SJSA1 (cell line): ENCODE measurements around the gene PNPLA7. TPM values are rescaled to one million over a fixed set of nuclear protein-coding genes. Genes with fewer than 3 reads are reported as not detected.

Experiments
- DNase-seq, 2 experiments: peaks; one replicate each; pipeline ENCODE4 v3.0.0-alpha.2; 2015 to 2020; ENCODE audit warnings: low spot score in 2 of 2, low read depth in 1 of 2
- H3K27ac ChIP-seq: fragments of 250-450 bp; sonication (Bioruptor Pico); 2 replicates; pipeline ENCODE4 v1.5.1; 2020; ENCODE audit warnings: mild to moderate bottlenecking, moderate library complexity
- H3K27me3 ChIP-seq: fragments of 250-450 bp; sonication (Bioruptor Pico); replicated peaks from 2 replicates; pipeline ENCODE4 v1.5.1; 2020; ENCODE audit warnings: mild to moderate bottlenecking, moderate library complexity
- H3K36me3 ChIP-seq: fragments of 250-450 bp; sonication (Bioruptor Pico); 2 replicates; pipeline ENCODE4 v1.5.1; 2020; ENCODE audit warnings: mild to moderate bottlenecking
- H3K4me1 ChIP-seq: fragments of 250-450 bp; sonication (Bioruptor Pico); replicated peaks from 2 replicates; pipeline ENCODE4 v1.6.1; 2021; ENCODE audit warnings: mild to moderate bottlenecking
- H3K4me3 ChIP-seq: fragments of 250-450 bp; sonication (Bioruptor Pico); 2 replicates; pipeline ENCODE4 v1.5.1; 2020; ENCODE audit warnings: mild to moderate bottlenecking
- H3K9me3 ChIP-seq: fragments of 250-450 bp; sonication (Bioruptor Pico); replicated peaks from 2 replicates; pipeline ENCODE4 v1.5.1; 2020; ENCODE audit warnings: mild to moderate bottlenecking
- total RNA-seq: library from RNA; depleted of rRNA; stranded (reverse); fragments of >200 nt; shearing (Covaris generic); gene quantifications from 2 replicates; pipeline ENCODE4 v1.2.3, GENCODE V29; 2014

The PNPLA7 gene
- total RNA-seq, 1 experiment from 2014 or later: 0.05 TPM

DNA sequence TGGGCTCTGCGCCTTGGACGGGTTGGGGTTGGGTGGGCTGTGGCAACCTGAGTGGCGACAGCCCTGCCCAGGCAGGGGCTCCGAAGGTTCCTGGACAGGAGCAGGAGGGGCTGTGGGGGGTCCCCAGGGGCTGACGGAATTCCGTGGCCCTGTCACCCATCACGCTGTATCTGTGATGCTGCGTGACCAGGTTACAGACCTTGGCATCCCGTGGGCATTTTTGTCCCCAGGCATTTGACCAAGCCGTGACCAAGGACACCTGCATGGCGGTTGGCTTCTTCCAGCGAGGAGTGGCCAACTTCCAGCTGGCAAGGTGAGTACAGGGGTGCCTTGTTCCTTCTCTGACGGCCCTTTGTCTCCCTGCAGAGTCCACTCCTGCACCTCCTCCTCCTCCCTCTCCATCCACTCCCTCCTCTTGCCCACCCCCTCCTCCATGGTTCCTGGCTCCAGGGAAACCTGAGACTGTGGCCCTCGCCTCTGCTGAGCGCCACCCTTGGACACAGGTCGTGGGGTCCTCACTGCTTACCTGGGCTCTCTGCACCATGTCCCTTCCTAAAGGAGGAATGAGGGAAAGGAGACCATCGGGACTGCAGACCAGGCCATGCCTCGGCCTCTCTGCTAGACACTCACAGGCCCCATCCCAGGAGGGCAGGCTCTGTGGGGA is 124.1 kb downstream of the PNPLA7 start:
- Histone ChIP-seq H3K27me3 (0 out of 2 replicates have a peak, but pooled peaks cover 3% of the 10 kb centered on the region), H3K9me3 (0 out of 2 replicates have a peak, but pooled peaks cover 3% of the 10 kb centered on the region), H3K36me3 (peaks cover 6% of the 10 kb centered on the region), H3K4me1 (peaks cover 14% of the 10 kb centered on the region), H3K27ac (no peak overlapping the region), H3K4me3 (no peak overlapping the region)
- no peak for DNase-seq

DNA sequence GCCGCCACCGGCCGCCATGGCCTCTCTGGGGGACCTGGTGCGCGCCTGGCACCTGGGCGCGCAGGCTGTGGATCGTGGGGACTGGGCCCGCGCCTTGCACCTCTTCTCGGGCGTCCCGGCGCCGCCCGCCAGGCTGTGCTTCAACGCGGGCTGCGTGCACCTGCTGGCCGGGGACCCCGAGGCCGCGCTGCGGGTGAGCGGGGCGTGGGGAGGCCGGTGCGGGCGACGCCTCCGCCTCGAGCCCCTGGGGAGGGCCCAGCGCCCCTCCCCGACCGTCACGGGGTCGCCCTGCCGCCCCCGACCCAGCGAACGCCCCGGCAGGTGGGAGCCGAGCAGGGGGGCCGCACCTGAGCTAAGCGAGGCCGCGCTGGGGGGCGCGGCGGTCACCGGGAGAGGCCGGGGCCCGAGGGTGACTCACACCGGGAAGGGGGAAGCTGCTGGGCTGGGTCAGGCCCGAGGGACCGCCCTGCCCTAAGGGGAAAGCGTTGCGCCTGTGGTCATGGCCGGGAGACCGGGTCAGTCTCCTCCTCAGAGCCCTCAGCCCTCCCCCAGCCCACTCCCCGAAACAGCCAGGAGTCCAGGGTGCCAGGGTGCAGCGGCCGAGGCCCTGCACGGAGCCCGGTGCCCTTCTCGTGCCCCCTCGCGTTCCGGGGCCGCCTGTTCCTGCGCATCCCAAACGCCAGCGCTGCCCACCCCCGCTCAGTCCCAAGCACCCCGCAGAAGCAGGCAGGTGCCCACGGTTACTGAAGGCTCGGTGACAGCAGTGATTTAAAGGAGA is 126.5 kb downstream of the PNPLA7 start:
- peaks cover 14% of the 10 kb centered on the region for H3K4me1 ChIP-seq
- DNase-seq: no peak
- peak overlapping the region; percentile 99 for H3K4me3 ChIP-seq
- H3K9me3 ChIP-seq: 0 out of 2 replicates have a peak, but pooled peaks cover 3% of the 10 kb centered on the region
- H3K27ac ChIP-seq: no peak overlapping the region
- H3K27me3 ChIP-seq: 0 out of 2 replicates have a peak, but pooled peaks cover 3% of the 10 kb centered on the region
- H3K36me3 ChIP-seq: peaks cover 13% of the 10 kb centered on the region

DNA sequence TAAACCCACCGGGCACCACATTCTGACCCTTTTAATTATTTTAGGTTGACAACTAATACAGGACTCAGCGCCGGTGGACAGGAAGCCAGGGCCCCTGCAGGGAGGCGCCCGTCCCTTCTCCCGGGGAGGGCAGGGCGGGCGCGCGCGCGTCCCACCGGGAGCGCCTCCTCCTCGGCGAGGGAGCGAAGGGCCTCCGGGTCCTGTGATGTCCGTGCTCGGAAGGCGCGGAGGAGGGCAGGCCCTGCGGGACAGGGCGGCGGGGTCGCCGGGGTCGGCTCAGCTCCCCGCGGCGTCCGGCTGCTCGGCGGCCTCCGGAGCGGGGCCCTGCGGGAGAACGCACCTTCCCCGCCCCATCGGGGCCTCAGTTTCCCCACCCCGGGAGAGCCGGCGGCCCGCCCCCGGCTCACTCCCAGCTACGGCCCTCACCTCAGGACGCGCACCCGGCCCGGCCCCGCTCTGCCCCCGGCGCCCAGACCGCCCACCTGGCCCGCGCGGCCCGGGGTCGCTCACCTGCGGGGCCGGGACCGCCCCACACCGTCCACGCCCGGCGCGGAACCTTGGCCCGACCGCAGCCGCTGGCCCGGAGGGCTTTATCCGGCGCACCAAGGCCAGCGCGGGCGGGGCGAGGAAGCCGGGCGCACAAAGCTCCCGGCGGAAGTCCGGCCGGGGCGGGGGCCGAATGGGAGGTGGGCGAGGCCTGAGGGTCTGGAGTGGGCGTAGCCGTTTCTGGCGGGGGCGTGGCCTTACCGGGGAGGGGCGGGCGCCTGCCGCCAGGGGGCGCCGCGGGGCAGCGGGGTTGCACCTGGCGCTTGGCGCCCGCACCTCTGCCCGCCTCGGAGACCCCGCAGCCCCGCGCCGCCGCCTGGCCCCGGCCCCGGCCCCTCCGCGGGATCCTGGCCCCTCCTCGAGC is 127.3 kb downstream of the PNPLA7 start, which contains the start of the genes EXD3 and NOXA1:
Gene EXD3 (minus strand): TSS at position 559 of the 910 bp plus-strand sequence. CDS start 27,805 bp downstream, outside the sequence.
Gene NOXA1 (plus strand): TSS at position 790 of the 910 bp plus-strand sequence. CDS start 137 bp downstream, outside the sequence.
- Histone ChIP-seq H3K27me3 (0 out of 2 replicates have a peak, but pooled peaks cover 3% of the 10 kb centered on the region), H3K36me3 (peaks cover 13% of the 10 kb centered on the region), H3K4me3 (peak within 1 kb of the TSS; percentile 99), H3K9me3 (0 out of 2 replicates have a peak, but pooled peaks cover 3% of the 10 kb centered on the region), H3K27ac (peak within 1 kb of the TSS; percentile 34), H3K4me1 (peaks cover 14% of the 10 kb centered on the region)
- peak; percentile 51 to 93 for DNase-seq

DNA sequence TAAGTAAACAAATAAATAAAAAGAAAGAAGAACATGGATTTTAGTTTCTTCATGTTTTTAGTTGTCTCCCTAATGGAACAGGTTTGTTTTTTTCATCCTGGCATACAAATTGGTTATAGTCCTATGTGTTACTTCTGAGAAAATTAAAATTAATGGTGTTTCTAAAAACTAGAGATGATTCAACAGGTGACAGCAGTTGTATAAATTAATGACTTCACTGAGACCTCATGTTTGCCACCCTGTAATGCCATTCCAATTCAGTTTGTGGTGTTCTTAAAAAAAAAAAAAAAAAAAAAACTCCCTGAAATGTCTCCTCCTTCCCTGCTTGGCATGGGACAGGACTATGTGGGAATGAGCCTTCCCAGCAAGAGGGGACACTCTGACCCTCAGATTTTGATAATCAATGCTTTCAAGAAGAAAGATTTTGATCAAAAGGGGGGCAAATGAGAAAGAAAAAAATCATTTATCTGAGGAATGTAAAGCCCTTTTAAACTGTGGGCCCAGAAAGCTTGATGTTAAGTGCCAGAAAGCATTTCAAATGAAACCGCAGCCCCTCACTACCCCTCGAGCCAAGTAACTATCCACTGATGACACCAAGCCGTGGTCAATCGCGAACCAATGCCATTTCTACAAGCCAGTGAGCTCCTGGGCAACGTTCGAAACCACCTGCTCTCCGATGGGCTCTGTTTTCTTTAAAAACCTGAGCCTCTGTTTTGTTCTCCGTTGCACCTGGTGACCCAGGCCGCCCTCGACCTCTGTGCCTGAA is 128.2 kb downstream of the PNPLA7 start:
- Histone ChIP-seq H3K9me3 (0 out of 2 replicates have a peak, but pooled peaks cover 3% of the 10 kb centered on the region), H3K36me3 (peaks cover 13% of the 10 kb centered on the region), H3K27ac (peak overlapping the region; percentile 34; the same call in 1 of the 2 replicates), H3K27me3 (0 out of 2 replicates have a peak, but pooled peaks cover 3% of the 10 kb centered on the region), H3K4me3 (peak overlapping the region; percentile 99), H3K4me1 (peaks cover 14% of the 10 kb centered on the region)
- DNase-seq: peak in 1 of 2 experiments; percentile 12

DNA sequence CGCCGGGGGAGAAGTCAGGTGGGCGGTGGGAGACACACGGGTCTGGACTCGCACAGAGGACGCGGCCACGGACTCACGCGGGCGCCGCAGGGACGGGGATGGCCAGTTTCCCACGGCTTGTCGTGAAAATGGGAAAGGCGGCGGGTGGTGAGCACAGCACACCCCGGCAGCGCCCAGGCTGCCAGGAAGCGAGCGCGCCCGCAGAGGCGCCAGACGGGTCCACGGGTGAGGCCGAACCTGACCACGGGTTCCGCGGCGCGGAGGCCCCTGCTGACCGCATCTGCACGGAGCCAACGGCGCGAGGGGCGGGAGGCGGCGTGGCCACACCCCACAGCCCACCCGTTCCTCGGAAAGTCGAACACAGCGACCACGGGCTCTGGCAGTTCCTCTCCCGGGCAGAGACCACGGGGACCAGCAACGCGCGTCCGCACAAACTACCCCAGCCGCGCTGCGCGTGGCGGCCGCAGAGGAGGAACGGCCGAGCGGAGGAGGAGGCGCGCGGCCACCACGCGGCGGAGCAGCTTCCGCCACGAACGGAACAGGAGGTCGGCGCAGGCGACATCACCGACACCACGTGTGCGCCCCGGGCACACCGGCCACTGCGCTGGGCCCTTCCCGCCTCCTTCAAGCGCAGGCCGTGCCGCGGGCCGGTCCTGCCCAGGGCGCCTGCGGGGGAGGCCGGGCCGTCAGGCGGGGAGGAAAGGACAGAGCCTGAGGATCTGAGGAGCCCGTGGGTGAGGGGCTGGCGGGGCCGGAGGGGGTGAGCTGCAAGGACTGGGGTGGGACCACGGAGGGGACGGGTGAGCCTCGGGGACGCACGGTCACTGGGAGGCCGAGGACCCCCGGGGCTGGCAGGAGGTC is 132.8 kb downstream of the PNPLA7 start:
- Histone ChIP-seq H3K4me3 (no peak overlapping the region), H3K36me3 (peaks cover 15% of the 10 kb centered on the region; the same call in 1 of the 2 replicates), H3K9me3 (no peaks in the 10 kb centered on the region), H3K27ac (no peak overlapping the region), H3K4me1 (peaks cover 39% of the 10 kb centered on the region), H3K27me3 (no peaks in the 10 kb centered on the region)
- DNase-seq: no peak

DNA sequence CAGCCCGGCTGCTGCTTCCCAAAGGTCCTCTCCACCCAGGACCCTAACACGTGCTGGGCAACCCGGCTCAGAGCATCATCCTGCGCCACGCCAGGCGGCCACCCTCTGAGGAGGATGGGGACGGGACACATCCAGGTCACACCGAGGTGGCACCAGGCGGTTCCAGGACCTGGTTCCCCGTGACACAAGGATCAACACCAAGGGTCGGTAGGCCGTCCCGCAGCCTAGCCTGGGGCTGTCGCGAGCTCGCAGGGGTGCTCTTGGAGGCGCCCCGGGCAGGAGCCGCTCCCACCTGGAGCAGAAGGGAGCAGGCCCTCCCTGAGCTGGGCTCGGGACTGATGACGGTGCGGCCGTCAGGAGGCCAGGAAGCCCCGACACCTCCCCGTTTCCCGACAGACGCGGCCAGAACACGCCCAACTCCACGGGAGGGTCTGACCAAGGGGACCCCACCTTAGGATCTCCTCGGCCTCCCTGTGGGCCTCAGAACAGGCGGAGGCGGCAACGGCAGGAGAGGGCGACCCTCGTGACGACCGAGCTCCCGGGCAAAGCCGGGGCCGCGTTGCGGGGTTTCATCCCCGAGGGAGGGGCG is 133.5 kb downstream of the PNPLA7 start:
- Histone ChIP-seq H3K4me3 (no peak overlapping the region), H3K27ac (peak overlapping the region; percentile 28; the same call in 1 of the 2 replicates), H3K9me3 (no peaks in the 10 kb centered on the region), H3K27me3 (no peaks in the 10 kb centered on the region), H3K36me3 (peaks cover 15% of the 10 kb centered on the region; the same call in 1 of the 2 replicates), H3K4me1 (peaks cover 47% of the 10 kb centered on the region)
- no peak for DNase-seq

DNA sequence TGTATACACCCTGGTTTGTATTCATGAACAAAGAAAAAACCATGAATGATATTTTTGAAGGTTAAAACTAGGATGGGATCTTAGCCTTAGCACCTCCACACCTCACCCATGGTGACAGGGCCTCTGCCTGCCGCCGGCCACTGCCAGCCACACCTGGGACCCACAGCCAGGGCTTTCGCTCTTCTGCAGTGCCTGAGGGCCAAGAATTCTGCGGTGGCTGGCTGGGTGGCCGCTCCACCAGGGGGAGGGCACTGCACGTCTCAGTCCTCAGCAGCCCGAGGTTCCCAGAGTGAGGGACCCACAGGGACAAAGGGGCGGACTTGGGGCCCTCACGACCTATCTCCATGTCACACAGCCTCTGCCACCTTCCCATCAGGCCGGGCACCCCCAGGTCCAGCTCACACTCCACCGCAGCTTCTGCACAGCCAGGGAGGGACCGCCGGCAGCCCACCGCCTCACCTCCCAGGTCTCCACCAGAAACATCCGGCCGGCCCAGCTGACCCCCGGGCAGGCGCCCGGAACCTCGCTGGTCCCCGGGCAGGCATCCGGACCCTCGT is 134.1 kb downstream of the PNPLA7 start:
- Histone ChIP-seq H3K4me1 (peaks cover 51% of the 10 kb centered on the region), H3K27ac (peak overlapping the region; percentile 28; the same call in 1 of the 2 replicates)

DNA sequence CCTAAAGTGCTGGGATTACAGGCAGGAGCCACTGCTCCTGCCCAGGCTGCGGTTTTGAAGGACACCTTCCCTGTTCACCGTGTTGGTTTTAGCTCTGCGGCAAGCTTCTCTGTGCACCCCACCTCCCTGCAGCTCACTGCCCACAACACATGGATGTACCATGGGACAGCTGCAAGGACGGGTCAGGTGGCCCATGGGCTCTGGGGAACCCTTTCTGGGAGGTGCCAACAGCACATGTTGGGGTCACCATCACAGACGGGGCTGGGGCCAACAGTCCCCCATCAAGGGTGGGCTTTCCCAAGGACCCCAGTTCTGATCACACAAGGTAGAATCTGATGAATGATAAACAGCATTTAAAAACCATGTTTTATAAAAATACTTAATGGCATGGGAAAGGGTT is 134.8 kb downstream of the PNPLA7 start:
- Histone ChIP-seq H3K27me3 (no peaks in the 10 kb centered on the region), H3K27ac (no peak overlapping the region), H3K9me3 (no peaks in the 10 kb centered on the region), H3K4me1 (peaks cover 57% of the 10 kb centered on the region), H3K36me3 (peaks cover 12% of the 10 kb centered on the region; the same call in 1 of the 2 replicates), H3K4me3 (no peak overlapping the region)
- no peak for DNase-seq

More for the DNA sequence above, 134.1 kb downstream of the PNPLA7 start:
- no peaks in the 10 kb centered on the region for H3K9me3 ChIP-seq
- H3K36me3 ChIP-seq: peaks cover 15% of the 10 kb centered on the region; the same call in 1 of the 2 replicates
- DNase-seq: peak in 1 of 2 experiments; percentile 54
- no peaks in the 10 kb centered on the region for H3K27me3 ChIP-seq
- H3K4me3 ChIP-seq: no peak overlapping the region

DNA sequence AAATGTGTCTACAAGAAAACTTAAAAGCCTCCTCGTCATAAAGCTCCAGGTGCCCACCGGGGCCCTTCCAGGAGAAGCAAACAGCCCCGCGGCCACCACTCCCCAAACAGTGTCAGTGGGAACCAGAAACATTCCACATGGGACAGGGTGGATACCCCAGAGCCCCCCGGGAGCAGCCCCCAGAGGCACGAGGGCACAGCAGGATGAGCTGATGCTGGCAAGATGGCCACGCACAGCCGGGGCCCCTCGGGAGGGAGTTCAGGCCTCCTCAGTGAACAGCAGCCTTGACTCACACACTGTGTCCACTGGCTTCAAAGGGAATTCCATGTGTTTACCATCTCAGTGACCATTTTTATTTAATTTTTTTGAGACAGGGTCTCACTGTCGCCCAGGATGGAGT is 137.8 kb downstream of the PNPLA7 start:
- Histone ChIP-seq H3K36me3 (peaks cover 8% of the 10 kb centered on the region; the same call in 1 of the 2 replicates), H3K4me1 (peaks cover 63% of the 10 kb centered on the region), H3K27ac (peak overlapping the region; percentile 92), H3K9me3 (no peaks in the 10 kb centered on the region), H3K4me3 (no peak overlapping the region), H3K27me3 (no peaks in the 10 kb centered on the region)
- peak in 1 of 2 experiments; percentile 50 for DNase-seq

DNA sequence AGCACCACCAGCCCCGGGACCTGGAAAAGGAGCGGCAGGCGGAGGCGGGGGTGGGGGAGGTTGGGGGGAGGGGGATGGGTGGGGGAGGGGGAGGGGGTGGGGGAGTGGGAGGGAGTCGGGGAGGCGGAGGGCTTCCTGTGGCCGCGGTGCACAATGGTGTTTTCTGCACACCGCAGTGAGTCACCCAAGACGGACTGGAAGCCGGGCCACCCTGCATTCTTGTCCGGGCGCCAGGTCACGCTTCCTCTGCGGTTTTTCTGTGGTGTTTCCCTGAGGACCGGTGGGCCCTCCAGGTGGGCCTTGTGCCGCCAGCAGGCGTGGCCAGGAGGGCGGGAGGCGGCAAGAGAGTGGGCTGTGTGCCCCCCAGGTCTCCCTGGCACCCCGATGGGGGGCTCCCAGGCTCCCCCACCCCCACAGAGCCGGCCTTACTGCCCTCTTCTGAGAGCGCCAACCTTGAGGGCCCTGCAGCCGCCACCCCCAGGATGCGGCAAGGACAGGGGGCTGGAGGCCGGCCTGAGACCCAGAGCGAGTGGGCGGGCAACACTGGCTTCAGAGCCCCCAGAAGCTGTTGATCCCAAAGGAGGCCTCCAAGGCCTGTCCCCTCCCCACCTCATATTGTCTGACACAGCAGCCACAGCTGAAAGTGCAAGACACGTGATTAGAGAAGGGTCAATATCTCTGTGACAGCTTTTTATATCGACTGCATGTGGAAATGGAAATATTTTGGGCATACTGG is 138.4 kb downstream of the PNPLA7 start:
- DNase-seq: peak; percentile 88 to 98
- Histone ChIP-seq H3K27me3 (no peaks in the 10 kb centered on the region), H3K4me1 (peaks cover 69% of the 10 kb centered on the region), H3K4me3 (peak overlapping the region; percentile 25), H3K27ac (peak overlapping the region; percentile 92), H3K9me3 (no peaks in the 10 kb centered on the region), H3K36me3 (peaks cover 8% of the 10 kb centered on the region; the same call in 1 of the 2 replicates)
